CD4-positive, alpha-beta T cell treated with Interleukin-12 subunit alpha and Interleukin-12 subunit beta, for 1 hour (primary cell): ENCODE results near the gene LSP1.
A peak's percentile ranks its signal among the peaks of the same experiment; 100 is the strongest.
"Not testable (repeated sequence)": the region's sequence is repeated elsewhere in the genome, so short reads cannot be mapped to it uniquely, and the experiment has no call there.

Experiments
- DNase-seq: peaks from one replicate; pipeline ENCODE4 v3.0.0-alpha.2; 2020

The LSP1 gene

DNA sequence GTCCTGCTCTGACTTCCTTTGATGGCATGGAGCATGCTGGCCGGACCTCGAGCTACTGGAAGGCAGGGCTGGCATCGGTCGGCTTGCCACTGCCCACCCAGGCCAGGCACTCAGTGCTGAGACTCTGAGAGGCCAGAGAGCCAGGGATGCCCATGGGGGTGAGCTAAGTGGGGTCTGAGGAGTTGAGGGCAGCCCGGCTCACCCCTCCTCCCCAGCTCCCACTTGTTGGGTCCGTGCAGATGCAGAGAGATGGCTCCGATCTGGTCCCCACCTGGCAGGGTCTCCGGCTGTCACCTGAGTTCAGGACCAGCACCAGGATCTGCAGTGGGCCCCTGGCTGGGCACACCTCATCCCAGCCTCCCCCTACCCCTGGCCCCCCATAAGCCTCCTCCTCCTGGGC, 13.3 kb downstream of the LSP1 start:
- no peak for DNase-seq

GRCh38 chr11:1866776-1867175, 13.9 kb downstream of the LSP1 start:
- no peak for DNase-seq

DNA sequence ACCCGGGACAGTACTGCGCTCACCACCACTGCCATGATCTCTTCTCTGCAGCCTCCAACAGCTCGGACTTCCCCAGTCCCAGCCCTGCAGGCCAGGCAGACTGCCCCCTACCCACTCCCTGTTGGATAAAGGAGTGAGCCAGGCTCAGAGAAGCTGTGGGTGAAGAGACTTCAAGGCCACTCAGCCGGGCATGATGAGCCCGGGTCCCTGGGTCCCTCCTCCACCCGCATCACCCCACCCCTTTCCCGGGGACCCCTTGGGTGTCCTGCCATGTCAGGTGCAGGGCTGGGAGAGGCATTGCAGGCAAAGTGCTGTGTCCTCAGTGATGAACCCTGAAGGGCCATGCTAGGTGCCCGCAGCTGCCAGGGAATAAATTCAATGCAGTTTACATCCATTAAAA, 14.5 kb downstream of the LSP1 start:
- no peak for DNase-seq

GRCh38 chr11:1868056-1868635, 15.3 kb downstream of the LSP1 start:
- DNase-seq = no peak

DNA sequence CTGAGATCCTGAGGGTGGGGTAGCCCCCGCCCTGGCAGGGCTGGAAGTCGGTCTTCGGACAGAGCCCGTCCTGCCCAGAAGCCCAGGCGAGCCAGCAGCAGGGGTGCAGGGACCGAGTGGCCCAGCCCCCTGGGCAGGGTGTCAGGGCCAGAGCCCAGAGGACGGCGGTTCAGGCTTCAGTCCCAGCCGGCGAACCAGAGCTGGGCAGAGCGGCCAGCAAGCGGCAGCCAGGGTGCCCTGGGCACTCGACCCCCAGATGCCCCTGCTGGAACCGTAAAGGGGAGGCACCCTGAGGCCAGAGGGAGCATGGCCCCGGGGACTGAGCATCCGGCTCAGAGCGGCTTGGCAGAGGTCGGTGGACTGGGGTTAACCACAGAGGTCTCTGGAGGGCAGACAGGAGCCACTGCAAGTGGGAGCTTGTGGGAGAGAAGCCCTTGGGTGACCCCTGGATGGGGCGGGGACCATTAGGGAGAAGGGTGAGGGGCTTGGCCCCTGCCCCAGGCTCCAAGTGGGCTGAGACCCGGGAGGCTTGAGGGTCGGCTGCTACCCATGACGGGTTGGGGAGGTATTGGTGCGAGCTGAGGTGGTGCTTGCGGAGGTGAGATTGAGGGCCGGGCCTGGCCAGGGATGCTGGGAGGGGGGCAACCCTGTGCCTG, 15.9 kb downstream of the LSP1 start:
- DNase-seq = no peak

- DNase-seq = no peak
These were observed 16.8 kb downstream of the LSP1 start for GRCh38 chr11:1869427-1870325.

DNA sequence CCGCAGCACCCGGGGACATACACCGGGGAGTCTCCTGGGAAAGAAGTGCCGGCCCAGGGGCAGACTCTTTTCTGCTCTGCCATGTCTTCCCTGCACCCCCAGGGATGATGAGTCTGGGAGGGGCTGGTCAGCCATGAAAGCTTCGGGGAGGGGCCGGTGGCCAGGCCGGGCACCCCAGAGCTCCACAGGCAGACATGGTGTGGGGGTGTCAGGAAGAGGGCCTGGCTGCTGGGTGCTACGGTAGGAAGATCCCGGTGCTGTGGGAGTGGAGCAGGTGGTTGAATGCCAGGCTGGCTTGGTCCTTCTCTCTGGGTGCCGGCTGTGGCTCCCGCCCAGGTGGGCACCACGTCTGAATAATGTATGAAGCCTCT, 17.4 kb downstream of the LSP1 start:
- no peak for DNase-seq

DNA sequence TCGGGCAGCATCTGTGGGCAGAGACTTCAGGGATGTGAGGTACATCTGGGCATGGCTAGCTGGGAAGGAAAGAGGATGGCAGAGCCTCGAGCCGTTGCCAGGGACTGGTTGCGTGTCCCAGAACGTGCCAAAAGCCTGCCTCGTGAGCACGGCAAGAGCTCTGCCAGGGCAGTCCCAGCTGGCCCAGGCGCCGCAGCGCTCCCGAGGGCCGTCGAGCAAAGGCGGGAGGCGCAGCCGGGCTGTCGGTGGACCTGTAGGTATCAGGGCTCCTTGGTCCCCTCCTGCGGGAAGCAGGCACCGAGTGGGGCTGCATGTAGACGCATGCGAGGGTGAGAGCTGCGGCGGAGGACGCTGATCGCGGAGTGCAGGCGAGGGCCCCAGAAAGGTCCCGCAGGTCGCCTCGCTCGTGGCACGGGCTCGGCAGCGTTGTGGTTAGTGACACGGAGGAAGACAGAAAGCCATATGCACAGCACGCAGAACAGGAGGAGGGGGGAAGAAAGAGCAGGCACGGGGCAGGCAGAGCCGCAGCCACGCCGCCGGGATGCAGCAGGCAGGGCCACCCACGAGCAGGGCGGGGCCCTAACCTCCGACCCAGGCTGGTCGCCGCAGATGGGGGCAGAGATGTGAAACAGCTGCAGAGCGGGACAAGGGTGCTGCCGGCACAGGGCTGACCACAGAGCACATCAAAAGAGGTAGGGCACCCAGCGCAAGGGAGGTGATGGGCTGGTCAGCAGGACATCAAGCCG, 18.0 kb downstream of the LSP1 start:
- peak; percentile 60 for DNase-seq

- no peak for DNase-seq
These were observed 18.6 kb downstream of the LSP1 start for GRCh38 chr11:1871531-1871930.

DNA sequence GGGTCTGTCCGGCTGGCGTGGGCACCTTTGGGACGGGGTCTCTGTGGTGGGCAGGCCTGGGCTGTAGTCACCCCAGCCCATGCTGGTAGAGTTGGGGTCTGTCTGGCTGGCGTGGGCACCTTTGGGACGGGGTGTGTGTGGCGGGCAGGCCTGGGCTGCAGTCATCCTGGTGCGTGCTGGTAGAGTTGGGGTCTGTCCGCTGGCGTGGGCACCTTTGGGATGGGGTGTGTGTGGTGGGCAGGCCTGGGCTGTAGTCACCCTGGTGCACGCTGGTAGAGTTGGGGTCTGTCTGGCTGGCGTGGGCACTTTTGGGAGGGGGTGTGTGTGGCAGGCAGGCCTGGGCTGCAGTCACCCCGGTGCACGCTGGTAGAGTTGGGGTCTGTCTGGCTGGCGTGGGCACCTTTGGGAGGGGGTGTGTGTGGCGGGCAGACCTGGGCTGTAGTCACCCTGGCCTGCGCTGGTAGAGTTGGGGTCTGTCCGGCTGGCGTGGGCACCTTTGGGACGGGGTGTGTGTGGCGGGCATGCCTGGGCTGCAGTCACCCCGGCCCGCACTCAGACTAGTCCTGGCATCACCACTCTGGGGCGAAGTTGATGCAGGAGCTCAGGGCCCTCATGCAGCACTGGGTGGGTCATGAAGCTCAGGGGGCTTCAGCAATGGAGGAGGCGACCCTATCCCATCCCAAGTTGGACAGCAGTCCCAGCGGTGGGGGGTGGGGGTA, 19.5 kb downstream of the LSP1 start:
- no peak for DNase-seq

DNA sequence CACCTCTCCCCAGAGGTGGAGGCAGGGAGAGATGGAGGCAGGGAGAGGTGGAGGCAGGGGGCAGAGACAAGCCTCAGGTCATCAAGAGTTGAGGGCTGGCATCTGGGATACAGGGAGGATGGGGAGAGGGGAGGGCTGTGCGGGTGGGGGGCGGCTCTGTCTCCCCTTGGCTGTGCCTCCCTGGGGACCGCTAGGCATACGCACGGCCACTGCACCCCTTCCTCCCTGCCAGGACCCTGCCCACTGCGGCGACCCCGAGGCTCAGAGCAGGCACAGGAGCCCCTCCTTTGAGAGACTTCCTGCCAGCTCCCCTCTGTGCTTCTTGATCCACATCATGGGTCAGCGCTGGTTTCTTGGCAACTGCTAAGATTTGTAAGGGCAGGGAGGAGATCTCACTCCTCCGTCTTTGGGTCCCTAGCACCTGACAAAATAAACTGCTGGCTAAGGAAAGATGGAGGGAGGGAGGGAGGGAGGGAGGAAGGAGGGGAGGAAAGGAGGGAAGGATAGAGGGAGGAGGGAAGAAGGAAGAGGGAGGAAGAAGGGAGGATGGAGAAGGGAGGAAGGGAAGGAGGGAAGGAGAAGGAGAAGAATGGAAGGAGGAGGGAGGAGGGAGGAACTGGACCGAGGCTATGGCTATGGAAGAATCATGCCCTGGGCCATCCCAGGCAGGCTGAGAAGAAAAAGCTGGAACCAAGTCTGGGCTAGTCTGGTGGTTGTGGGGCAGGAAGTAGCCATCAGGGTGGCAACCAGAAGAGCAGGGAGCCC, 20.3 kb downstream of the LSP1 start:
- no peak for DNase-seq

GRCh38 chr11:1873813-1874150, 20.9 kb downstream of the LSP1 start:
- DNase-seq = not testable (repeated sequence)

DNA sequence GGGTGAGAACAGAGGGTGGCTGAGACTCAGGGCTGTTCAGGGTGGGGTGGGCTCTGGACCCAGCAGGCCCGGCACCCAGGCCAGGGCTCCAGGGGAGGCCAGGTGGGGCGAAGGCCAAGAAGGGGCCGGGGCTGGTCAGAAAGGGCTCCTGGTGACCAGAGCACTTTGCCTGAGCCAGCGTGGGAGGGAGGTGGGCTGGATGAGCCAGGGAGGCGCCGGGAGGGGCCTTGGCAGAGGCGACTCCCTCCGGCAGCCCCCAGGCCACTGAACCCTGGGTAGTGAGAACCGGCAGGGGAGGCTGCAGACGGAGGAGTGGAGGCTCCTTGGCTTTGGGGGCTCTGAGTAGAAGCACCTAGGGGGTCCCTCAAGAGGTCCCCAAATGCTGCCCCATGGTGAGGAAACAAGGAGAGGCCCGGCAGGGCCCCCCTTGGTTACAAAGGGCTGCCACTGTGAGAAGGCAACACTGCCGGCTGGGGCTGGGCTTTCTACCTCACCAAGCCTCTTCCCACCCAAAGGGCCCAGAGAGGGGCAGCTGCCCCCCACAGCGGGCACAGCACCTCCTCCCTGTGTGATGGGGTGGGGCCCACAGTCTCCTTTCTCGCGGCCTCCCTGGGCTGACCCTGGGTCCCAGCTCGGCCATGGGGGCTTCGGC, 21.7 kb downstream of the LSP1 start:
- DNase-seq = not testable (repeated sequence)

- DNase-seq = no peak
These were observed 22.4 kb downstream of the LSP1 start for GRCh38 chr11:1875093-1875850.

GRCh38 chr11:1875851-1876301, 23.0 kb downstream of the LSP1 start:
- DNase-seq = not testable (repeated sequence)

GRCh38 chr11:1876361-1877063, 23.6 kb downstream of the LSP1 start:
- DNase-seq = no peak

GRCh38 chr11:1877211-1878136, 24.6 kb downstream of the LSP1 start:
- no peak for DNase-seq

DNA sequence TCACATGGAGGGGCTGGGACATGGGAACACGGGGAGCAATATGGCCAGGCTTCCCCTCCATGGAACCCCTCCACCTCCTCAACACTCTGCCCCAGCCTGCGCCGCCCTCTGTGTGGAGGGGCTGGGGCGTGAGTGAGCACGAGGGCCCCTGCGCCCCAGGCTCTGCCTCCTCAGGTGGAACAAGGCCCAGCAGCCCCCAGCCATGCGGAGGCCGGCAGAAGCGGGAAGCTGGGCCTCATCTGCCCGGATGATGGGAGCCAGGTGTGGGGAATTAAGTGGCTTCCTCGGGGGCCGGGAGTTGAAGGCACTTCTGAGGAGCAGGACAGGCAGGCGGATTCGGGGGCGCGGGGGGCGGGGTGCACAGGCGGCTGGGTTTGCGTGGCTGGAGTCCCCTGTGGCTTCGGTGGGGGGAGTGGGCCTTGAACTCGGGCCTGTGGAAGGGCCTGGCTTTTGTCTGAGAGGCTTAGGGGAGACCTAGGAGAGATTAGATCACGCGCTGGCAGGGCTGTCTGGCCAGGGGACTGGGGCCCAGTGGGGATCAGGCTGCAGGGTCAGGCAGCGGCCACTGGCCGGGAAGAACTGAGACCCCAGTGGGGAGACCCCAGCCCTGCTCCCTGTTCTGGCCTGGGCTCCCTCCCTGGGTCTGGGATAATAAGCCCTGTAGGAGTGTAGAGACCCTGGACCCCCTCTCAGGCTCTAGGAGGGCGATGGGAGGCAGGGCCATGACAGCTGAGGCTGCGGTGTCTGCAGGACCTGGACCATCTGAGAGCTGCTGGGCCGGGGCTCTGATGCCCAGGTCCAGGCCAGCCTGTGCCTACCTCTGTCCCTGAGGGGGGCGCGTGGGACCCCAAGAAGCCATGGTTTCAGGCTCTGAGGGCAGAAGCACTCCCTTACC, 25.5 kb downstream of the LSP1 start:
- no peak for DNase-seq
